Measurements from ENCODE around the gene GPR55.

The GPR55 gene

GRCh38 chr2:230919681-230920080, 5.4 kb downstream of the GPR55 start:
- DNase-seq (ENCODE audit: low read depth in 1 of 2, low spot score in 1 of 2) = no peak

- DNase-seq (ENCODE audit: low read depth in 1 of 2, low spot score in 1 of 2) = no peak
Measured at GRCh38 chr2:230919240-230919639, 5.8 kb downstream of the GPR55 start.

- no peak for DNase-seq (ENCODE audit: low read depth in 1 of 2, low spot score in 1 of 2)
Measured at GRCh38 chr2:230916218-230916617, 8.8 kb downstream of the GPR55 start.

GRCh38 chr2:230915319-230915718, 9.7 kb downstream of the GPR55 start:
- DNase-seq (ENCODE audit: low read depth in 1 of 2, low spot score in 1 of 2) = no peak

GRCh38 chr2:230914886-230915285, 10.2 kb downstream of the GPR55 start:
- DNase-seq (ENCODE audit: low read depth in 1 of 2, low spot score in 1 of 2) = no peak

GRCh38 chr2:230913406-230914143, 11.5 kb downstream of the GPR55 start:
- no peak for DNase-seq (ENCODE audit: low read depth in 1 of 2, low spot score in 1 of 2)

GRCh38 chr2:230912724-230913123, 12.3 kb downstream of the GPR55 start:
- no peak for DNase-seq (ENCODE audit: low read depth in 1 of 2, low spot score in 1 of 2)

GRCh38 chr2:230912046-230912445, 13.0 kb downstream of the GPR55 start:
- DNase-seq (ENCODE audit: low read depth in 1 of 2, low spot score in 1 of 2) = no peak

GRCh38 chr2:230910546-230911177, 14.4 kb downstream of the GPR55 start:
- DNase-seq (ENCODE audit: low read depth in 1 of 2, low spot score in 1 of 2) = no peak

GRCh38 chr2:230909841-230910545, 15.0 kb downstream of the GPR55 start:
- no peak for DNase-seq (ENCODE audit: low read depth in 1 of 2, low spot score in 1 of 2)

GRCh38 chr2:230908595-230909191, 16.3 kb downstream of the GPR55 start:
- DNase-seq (ENCODE audit: low read depth in 1 of 2, low spot score in 1 of 2) = peak in 1 of 2 donors; percentile 45

GRCh38 chr2:230908092-230908594, 16.9 kb downstream of the GPR55 start:
- DNase-seq (ENCODE audit: low read depth in 1 of 2, low spot score in 1 of 2) = no peak

GRCh38 chr2:230907361-230908091, 17.5 kb downstream of the GPR55 start:
- no peak for DNase-seq (ENCODE audit: low read depth in 1 of 2, low spot score in 1 of 2)

GRCh38 chr2:230906471-230907230, 18.4 kb downstream of the GPR55 start:
- no peak for DNase-seq (ENCODE audit: low read depth in 1 of 2, low spot score in 1 of 2)

- DNase-seq (ENCODE audit: low read depth in 1 of 2, low spot score in 1 of 2) = peak; percentile 38 to 68
Measured at GRCh38 chr2:230905448-230906421, 19.3 kb downstream of the GPR55 start.

GRCh38 chr2:230904856-230905447, 20.1 kb downstream of the GPR55 start:
- DNase-seq (ENCODE audit: low read depth in 1 of 2, low spot score in 1 of 2) = no peak

GRCh38 chr2:230903231-230904150, 21.6 kb downstream of the GPR55 start:
- no peak for DNase-seq (ENCODE audit: low read depth in 1 of 2, low spot score in 1 of 2)
